Coronary artery (tissue), 2 donors: ENCODE measurements around the gene POLD4.

Source experiments
- DNase-seq: peaks from one replicate; pipeline ENCODE4 v3.0.0-alpha.2; 2017; ENCODE audit warnings: low spot score
- H3K27ac ChIP-seq, 2 donors: fragments of 200-600 bp; sonication (generic); one replicate each; pipeline ENCODE4 v1.5.1; 2016 to 2019
- H3K4me3 ChIP-seq: fragments of 200-600 bp; sonication (generic); 2 replicates; pipeline ENCODE4 v1.5.1; 2016; ENCODE audit warnings: mild to moderate bottlenecking, moderate library complexity
- CTCF ChIP-seq: fragments of 200-600 bp; sonication (generic); IDR thresholded peaks from one replicate; pipeline ENCODE4 v1.5.1; 2019; ENCODE audit warnings: antibody characterized with exemption

POLD4 gene

GRCh38 chr11:67376063-67376820, 22.9 kb upstream of the POLD4 start:
- TF ChIP-seq CTCF = no peak
- H3K4me3 ChIP-seq = no peak overlapping the region
- no peak overlapping the region for H3K27ac ChIP-seq
- no peak for DNase-seq

GRCh38 chr11:67375320-67376055, 22.1 kb upstream of the POLD4 start:
- no peak overlapping the region for H3K4me3 ChIP-seq
- H3K27ac ChIP-seq = peak overlapping the region in 1 of 2 donors; percentile 44
- no peak for DNase-seq
- TF ChIP-seq CTCF = no peak

- DNase-seq = no peak
- no peak for TF ChIP-seq CTCF
- H3K27ac ChIP-seq = peak overlapping the region; percentile 85 to 93
- peak overlapping the region; percentile 88 for H3K4me3 ChIP-seq
Measured at GRCh38 chr11:67374571-67375281, 21.4 kb upstream of the POLD4 start.

- TF ChIP-seq CTCF = peak; percentile 16
- Histone ChIP-seq H3K27ac (peak overlapping the region; percentile 85 to 93), H3K4me3 (peak overlapping the region; percentile 88)
- DNase-seq = peak; percentile 94
Measured at GRCh38 chr11:67373648-67374570, 20.6 kb upstream of the POLD4 start.

GRCh38 chr11:67372993-67373647, 19.8 kb upstream of the POLD4 start, which contains the start of gene CLCF1:
TSS of gene CLCF1 (minus strand) at chr11:67373598. CDS start at chr11:67373539, 59 bp downstream.
- peak within 1 kb of the TSS; percentile 85 to 93 for H3K27ac ChIP-seq
- no peak for DNase-seq
- TF ChIP-seq CTCF = no peak

More at GRCh38 chr11:67372993-67373647, 19.8 kb upstream of the POLD4 start, which contains the start of gene CLCF1:
- peak within 1 kb of the TSS; percentile 88 for H3K4me3 ChIP-seq
